H9 (cell line): ENCODE measurements around the gene NKG7. TPM values are rescaled to one million over a fixed set of nuclear protein-coding genes. Genes with fewer than 3 reads are reported as not detected.

Source experiments
- DNase-seq: peaks from one replicate; pipeline ENCODE4 v3.0.0-alpha.2; 2017
- H2AFZ ChIP-seq: one replicate; pipeline ENCODE4 v1.6.1; 2013; ENCODE audit warnings: mild to moderate bottlenecking, low read length, control low read depth, moderate library complexity
- H2AK5ac ChIP-seq: 2 replicates; pipeline ENCODE4 v1.6.1; 2013; ENCODE audit warnings: low read length, control low read depth, mixed read lengths; ENCODE audit not compliant: insufficient read length
- H2BK120ac ChIP-seq: one replicate; pipeline ENCODE4 v1.6.1; 2013; ENCODE audit warnings: low read depth, mild to moderate bottlenecking, low read length, control low read depth, inconsistent platforms; ENCODE audit not compliant: poor library complexity, severe bottlenecking
- H2BK12ac ChIP-seq: 2 replicates; pipeline ENCODE4 v1.6.1; 2013; ENCODE audit warnings: low read length, control low read depth, mixed read lengths, low read depth; ENCODE audit not compliant: insufficient read length
- H2BK15ac ChIP-seq: 2 replicates; pipeline ENCODE4 v1.6.1; 2013; ENCODE audit warnings: low read depth, low read length, control low read depth
- H2BK20ac ChIP-seq: one replicate; pipeline ENCODE4 v1.6.1; 2013; ENCODE audit warnings: low read depth, mild to moderate bottlenecking, low read length, control low read depth, inconsistent platforms; ENCODE audit not compliant: poor library complexity, severe bottlenecking
- H2BK5ac ChIP-seq: 2 replicates; pipeline ENCODE4 v1.6.1; 2013; ENCODE audit warnings: low read length, control low read depth, mixed read lengths; ENCODE audit not compliant: insufficient read length
- H3K14ac ChIP-seq: 2 replicates; pipeline ENCODE4 v1.6.1; 2013; ENCODE audit warnings: low read length, control low read depth; ENCODE audit not compliant: insufficient read depth
- H3K18ac ChIP-seq: 2 replicates; pipeline ENCODE4 v1.6.1; 2013; ENCODE audit warnings: low read depth, mild to moderate bottlenecking, mixed read lengths, low read length, control low read depth; ENCODE audit not compliant: insufficient read length
- H3K23ac ChIP-seq: 2 replicates; pipeline ENCODE4 v1.6.1; 2013; ENCODE audit warnings: low read length, control low read depth, mixed read lengths, low read depth; ENCODE audit not compliant: insufficient read length
- H3K23me2 ChIP-seq: 2 replicates; pipeline ENCODE4 v1.6.1; 2013; ENCODE audit warnings: low read depth, mild to moderate bottlenecking, mixed read lengths, low read length, control low read depth; ENCODE audit not compliant: insufficient read length, poor library complexity, severe bottlenecking
- H3K27ac ChIP-seq: 2 replicates; pipeline ENCODE4 v1.5.1; 2013; ENCODE audit warnings: low read length, control low read depth, mixed read lengths, low read depth; ENCODE audit not compliant: insufficient read length
- H3K27me3 ChIP-seq: 2 replicates; pipeline ENCODE4 v1.6.1; 2013; ENCODE audit warnings: low read length, control low read depth, inconsistent platforms; ENCODE audit not compliant: insufficient read depth
- H3K4ac ChIP-seq: 2 replicates; pipeline ENCODE4 v1.6.1; 2013; ENCODE audit warnings: low read depth, mild to moderate bottlenecking, control low read depth, inconsistent platforms, low read length, moderate library complexity
- H3K4me1 ChIP-seq: 2 replicates; pipeline ENCODE4 v1.6.1; 2013; ENCODE audit warnings: low read length, control low read depth, inconsistent platforms; ENCODE audit not compliant: insufficient read depth
- H3K4me2 ChIP-seq: 2 replicates; pipeline ENCODE4 v1.6.1; 2013; ENCODE audit warnings: low read length, control low read depth, mixed read lengths; ENCODE audit not compliant: insufficient read length, insufficient read depth
- H3K56ac ChIP-seq: 2 replicates; pipeline ENCODE4 v1.6.1; 2013; ENCODE audit warnings: low read depth, mild to moderate bottlenecking, mixed read lengths, low read length, control low read depth; ENCODE audit not compliant: insufficient read length
- H3K79me1 ChIP-seq: 2 replicates; pipeline ENCODE4 v1.6.1; 2013; ENCODE audit warnings: low read depth, mild to moderate bottlenecking, moderate library complexity, low read length, control low read depth, inconsistent platforms; ENCODE audit not compliant: insufficient read depth, poor library complexity, severe bottlenecking
- H3K79me2 ChIP-seq: 2 replicates; pipeline ENCODE4 v1.6.1; 2013; ENCODE audit warnings: low read length, control low read depth, inconsistent platforms; ENCODE audit not compliant: insufficient read depth
- H3K9ac ChIP-seq: 2 replicates; pipeline ENCODE4 v1.6.1; 2013; ENCODE audit warnings: low read length, control low read depth, mixed read lengths; ENCODE audit not compliant: insufficient read length; ENCODE audit errors: extremely low read depth
- H3K9me3 ChIP-seq: one replicate; pipeline ENCODE4 v1.6.1; 2013; ENCODE audit warnings: low read depth, low read length, inconsistent platforms; ENCODE audit not compliant: control insufficient read depth
- H3T11ph ChIP-seq: one replicate; pipeline ENCODE4 v1.6.1; 2013; ENCODE audit warnings: mild to moderate bottlenecking, low read length, control low read depth, inconsistent platforms
- H4K20me1 ChIP-seq: one replicate; pipeline ENCODE4 v1.6.1; 2013; ENCODE audit not compliant: control insufficient read depth, insufficient read length, insufficient read depth
- H4K5ac ChIP-seq: 2 replicates; pipeline ENCODE4 v1.6.1; 2013; ENCODE audit warnings: low read depth, mild to moderate bottlenecking, mixed read lengths, low read length, control low read depth; ENCODE audit not compliant: insufficient read length
- H4K8ac ChIP-seq: replicated peaks from 2 replicates; pipeline ENCODE4 v1.6.1; 2013; ENCODE audit warnings: low read length, control low read depth, mixed read lengths, low read depth; ENCODE audit not compliant: insufficient read length
- H4K91ac ChIP-seq: 2 replicates; pipeline ENCODE4 v1.6.1; 2013; ENCODE audit warnings: low read depth, mild to moderate bottlenecking, moderate library complexity, mixed read lengths, low read length, control low read depth; ENCODE audit not compliant: insufficient read length
- H3K27ac Mint-ChIP-seq, 3 experiments: 2 replicates in 2 of 3; 3 replicates in 1 of 3; pipeline ENCODE4 v1.8.0; 2020 to 2021; ENCODE audit warnings: mixed read lengths in 3 of 3, mild to moderate bottlenecking in 1 of 3, moderate library complexity in 1 of 3
- H3K27me3 Mint-ChIP-seq: 2 replicates; pipeline ENCODE4 v1.8.0; 2021; ENCODE audit warnings: low read depth, mild to moderate bottlenecking, moderate library complexity, mixed read lengths
- H3K36me3 Mint-ChIP-seq, 3 experiments: 2 replicates in 2 of 3; 3 replicates in 1 of 3; pipeline ENCODE4 v1.8.0; 2020 to 2021; ENCODE audit warnings: low read depth in 3 of 3, mixed read lengths in 3 of 3; ENCODE audit not compliant: insufficient read depth in 1 of 3
- H3K4me1 Mint-ChIP-seq, 2 experiments: 2 replicates each; pipeline ENCODE4 v1.8.0; 2020; ENCODE audit warnings: mixed read lengths in 2 of 2
- H3K4me3 Mint-ChIP-seq, 2 experiments: 2 replicates in 1 of 2; 3 replicates in 1 of 2; pipeline ENCODE4 v1.8.0; 2020 to 2021; ENCODE audit warnings: mild to moderate bottlenecking in 2 of 2, mixed read lengths in 2 of 2, moderate library complexity in 1 of 2
- H3K9me3 Mint-ChIP-seq, 2 experiments: 2 replicates in 1 of 2; 3 replicates in 1 of 2; pipeline ENCODE4 v1.8.0; 2020; ENCODE audit warnings: mild to moderate bottlenecking in 2 of 2, mixed read lengths in 2 of 2, moderate library complexity in 1 of 2
- WGBS: extraction: QIAGEN DNeasy Blood & Tissue Kit; methylation state at CpG from one replicate; pipeline ENCODE4 v1.1.7; 2013; ENCODE audit warnings: missing lambda C conversion rate, low lambda C conversion rate, mixed read lengths; ENCODE audit not compliant: insufficient read length; ENCODE audit errors: extremely low coverage; 5-methylcytosine and 5-hydroxymethylcytosine counted together
- total RNA-seq: library from RNA; stranded (reverse); gene quantifications from 2 replicates; pipeline ENCODE4 v1.2.1, GENCODE V29; 2021
- TF ChIP-seq, protein P1 (sequence below): fragments of 200-600 bp; sonication (generic); conservative IDR thresholded peaks from 3 replicates; pipeline ENCODE4 v1.8.0; 2021; ENCODE audit warnings: antibody characterized with exemption, mild to moderate bottlenecking

Gene NKG7
- total RNA-seq, 1 experiment from 2014 or later, result not detected

DNA sequence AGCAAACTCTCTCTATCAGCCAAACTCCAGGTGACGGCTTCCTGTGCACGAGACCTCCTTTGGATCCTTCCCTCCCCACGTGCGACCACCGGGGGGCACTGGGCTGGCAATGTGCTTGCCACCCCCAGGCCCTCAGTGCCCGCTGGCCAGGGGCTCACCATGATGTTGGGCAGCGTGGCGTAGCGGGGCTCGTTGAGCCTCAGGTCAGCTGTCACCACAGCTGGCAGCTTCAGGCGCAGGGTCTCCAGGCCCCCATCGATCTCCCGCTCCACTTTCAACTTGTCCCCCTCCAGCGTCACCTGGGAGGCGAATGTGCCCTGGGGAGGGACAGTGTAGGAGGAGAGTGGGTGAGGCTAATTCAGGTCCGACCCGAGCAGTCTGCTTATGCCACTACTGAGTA is 25.7 kb downstream of the NKG7 start:
- no peak overlapping the region for H4K91ac ChIP-seq
- TF ChIP-seq, protein P1, sequence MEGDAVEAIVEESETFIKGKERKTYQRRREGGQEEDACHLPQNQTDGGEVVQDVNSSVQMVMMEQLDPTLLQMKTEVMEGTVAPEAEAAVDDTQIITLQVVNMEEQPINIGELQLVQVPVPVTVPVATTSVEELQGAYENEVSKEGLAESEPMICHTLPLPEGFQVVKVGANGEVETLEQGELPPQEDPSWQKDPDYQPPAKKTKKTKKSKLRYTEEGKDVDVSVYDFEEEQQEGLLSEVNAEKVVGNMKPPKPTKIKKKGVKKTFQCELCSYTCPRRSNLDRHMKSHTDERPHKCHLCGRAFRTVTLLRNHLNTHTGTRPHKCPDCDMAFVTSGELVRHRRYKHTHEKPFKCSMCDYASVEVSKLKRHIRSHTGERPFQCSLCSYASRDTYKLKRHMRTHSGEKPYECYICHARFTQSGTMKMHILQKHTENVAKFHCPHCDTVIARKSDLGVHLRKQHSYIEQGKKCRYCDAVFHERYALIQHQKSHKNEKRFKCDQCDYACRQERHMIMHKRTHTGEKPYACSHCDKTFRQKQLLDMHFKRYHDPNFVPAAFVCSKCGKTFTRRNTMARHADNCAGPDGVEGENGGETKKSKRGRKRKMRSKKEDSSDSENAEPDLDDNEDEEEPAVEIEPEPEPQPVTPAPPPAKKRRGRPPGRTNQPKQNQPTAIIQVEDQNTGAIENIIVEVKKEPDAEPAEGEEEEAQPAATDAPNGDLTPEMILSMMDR, result peak; percentile 43
- no peaks in the 10 kb centered on the region for H4K20me1 ChIP-seq
- no peak overlapping the region for H3K4me2 ChIP-seq
- Mint-ChIP-seq H3K4me1 (peaks cover 12% of the 10 kb centered on the region in 2 experiments), H3K4me3 (no peak overlapping the region), H3K27ac (peak overlapping the region in 1 of 3 experiments; percentile 87; a peak in 1 of 7 replicates), H3K9me3 (no peaks in the 10 kb centered on the region), H3K27me3 (peaks cover 6% of the 10 kb centered on the region), H3K36me3 (peaks cover 2 to 22% (median 16%) of the 10 kb centered on the region in 3 experiments; a peak in 5 of 7 replicates)
- no peak overlapping the region for H2AK5ac ChIP-seq
- H2BK20ac ChIP-seq, result no peak overlapping the region
- no peaks in the 10 kb centered on the region for H3K27me3 ChIP-seq
- no peak overlapping the region for H4K8ac ChIP-seq
- H3K9ac ChIP-seq, result no peak overlapping the region
- H2BK12ac ChIP-seq, result no peak overlapping the region
- H3K23me2 ChIP-seq, result no peaks in the 10 kb centered on the region
- no peak overlapping the region for H2BK120ac ChIP-seq
- WGBS, result no CpG with 5 or more reads among the region's 17 CpGs
- no peak overlapping the region for H3K14ac ChIP-seq
- no peaks in the 10 kb centered on the region for H3K79me1 ChIP-seq
- no peak overlapping the region for H3K56ac ChIP-seq
- no peak overlapping the region for H3T11ph ChIP-seq
- no peak overlapping the region for H3K18ac ChIP-seq
- no peaks in the 10 kb centered on the region for H3K9me3 ChIP-seq
- no peak overlapping the region for H2AFZ ChIP-seq
- no peak overlapping the region for H3K27ac ChIP-seq
- DNase-seq, result no peak
- H3K79me2 ChIP-seq, result no peaks in the 10 kb centered on the region
- H2BK5ac ChIP-seq, result no peak overlapping the region
- H2BK15ac ChIP-seq, result no peak overlapping the region
- H3K4ac ChIP-seq, result no peak overlapping the region
- no peak overlapping the region for H3K23ac ChIP-seq
- peaks cover 11% of the 10 kb centered on the region for H3K4me1 ChIP-seq
- H4K5ac ChIP-seq, result no peak overlapping the region
